ENCODE results near the gene SELPLG.

- TF ChIP-seq ARNT (IDR thresholded peaks at IDR 0.05): no peak
- no peak for TF ChIP-seq ELF4 (IDR thresholded peaks at IDR 0.05)
- TF ChIP-seq, protein P1, sequence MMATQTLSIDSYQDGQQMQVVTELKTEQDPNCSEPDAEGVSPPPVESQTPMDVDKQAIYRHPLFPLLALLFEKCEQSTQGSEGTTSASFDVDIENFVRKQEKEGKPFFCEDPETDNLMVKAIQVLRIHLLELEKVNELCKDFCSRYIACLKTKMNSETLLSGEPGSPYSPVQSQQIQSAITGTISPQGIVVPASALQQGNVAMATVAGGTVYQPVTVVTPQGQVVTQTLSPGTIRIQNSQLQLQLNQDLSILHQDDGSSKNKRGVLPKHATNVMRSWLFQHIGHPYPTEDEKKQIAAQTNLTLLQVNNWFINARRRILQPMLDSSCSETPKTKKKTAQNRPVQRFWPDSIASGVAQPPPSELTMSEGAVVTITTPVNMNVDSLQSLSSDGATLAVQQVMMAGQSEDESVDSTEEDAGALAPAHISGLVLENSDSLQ (IDR thresholded peaks at IDR 0.05): no peak
- TF ChIP-seq TARDBP (IDR thresholded peaks at IDR 0.05): no peak
- no peak for TF ChIP-seq HDGF (IDR thresholded peaks at IDR 0.05; ENCODE audit: borderline replicate concordance)
- no peak for TF ChIP-seq FOXK2 (IDR thresholded peaks at IDR 0.05)
- no peak for TF ChIP-seq FOXM1 (IDR thresholded peaks at IDR 0.05; ENCODE audit: borderline replicate concordance)
- no peak for TF ChIP-seq SP1 (IDR thresholded peaks at IDR 0.05)
- TF ChIP-seq FOXA1 (IDR thresholded peaks at IDR 0.05): no peak
- TF ChIP-seq SUZ12 (IDR thresholded peaks at IDR 0.05): no peak
- TF ChIP-seq L3MBTL2 (conservative IDR thresholded peaks at IDR 0.05): no peak
- TF ChIP-seq LEF1 (IDR thresholded peaks at IDR 0.05; ENCODE audit: borderline replicate concordance): no peak
Measured at GRCh38 chr12:108582978-108583770, 50.5 kb downstream of the SELPLG start.

Data from HEK293T (cell line).